ENCODE measurements around the gene SENP2.

SENP2 gene

DNA sequence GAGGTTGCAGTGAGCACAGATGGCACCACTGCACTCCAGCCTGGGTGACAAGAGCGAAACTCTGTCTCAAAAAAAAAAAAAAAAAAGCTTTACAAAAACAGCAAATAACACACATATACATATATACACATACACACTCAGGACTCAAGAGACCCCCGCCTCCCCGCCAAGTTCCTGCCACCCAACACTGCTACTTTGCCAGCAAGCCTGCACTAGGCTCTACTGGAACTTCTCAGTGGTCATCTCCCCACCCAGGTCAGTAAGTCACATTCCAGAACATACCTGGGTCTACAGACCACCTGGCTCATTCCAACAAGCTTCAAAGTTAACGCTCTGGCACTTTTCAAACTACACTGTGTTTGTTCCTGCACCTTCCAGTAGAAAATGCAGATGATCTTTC is 62.3 kb downstream of the SENP2 start:
- TF ChIP-seq, protein P1, sequence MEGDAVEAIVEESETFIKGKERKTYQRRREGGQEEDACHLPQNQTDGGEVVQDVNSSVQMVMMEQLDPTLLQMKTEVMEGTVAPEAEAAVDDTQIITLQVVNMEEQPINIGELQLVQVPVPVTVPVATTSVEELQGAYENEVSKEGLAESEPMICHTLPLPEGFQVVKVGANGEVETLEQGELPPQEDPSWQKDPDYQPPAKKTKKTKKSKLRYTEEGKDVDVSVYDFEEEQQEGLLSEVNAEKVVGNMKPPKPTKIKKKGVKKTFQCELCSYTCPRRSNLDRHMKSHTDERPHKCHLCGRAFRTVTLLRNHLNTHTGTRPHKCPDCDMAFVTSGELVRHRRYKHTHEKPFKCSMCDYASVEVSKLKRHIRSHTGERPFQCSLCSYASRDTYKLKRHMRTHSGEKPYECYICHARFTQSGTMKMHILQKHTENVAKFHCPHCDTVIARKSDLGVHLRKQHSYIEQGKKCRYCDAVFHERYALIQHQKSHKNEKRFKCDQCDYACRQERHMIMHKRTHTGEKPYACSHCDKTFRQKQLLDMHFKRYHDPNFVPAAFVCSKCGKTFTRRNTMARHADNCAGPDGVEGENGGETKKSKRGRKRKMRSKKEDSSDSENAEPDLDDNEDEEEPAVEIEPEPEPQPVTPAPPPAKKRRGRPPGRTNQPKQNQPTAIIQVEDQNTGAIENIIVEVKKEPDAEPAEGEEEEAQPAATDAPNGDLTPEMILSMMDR (conservative IDR thresholded peaks at IDR 0.05): no peak
- H3K27ac ChIP-seq: no peak overlapping the region

DNA sequence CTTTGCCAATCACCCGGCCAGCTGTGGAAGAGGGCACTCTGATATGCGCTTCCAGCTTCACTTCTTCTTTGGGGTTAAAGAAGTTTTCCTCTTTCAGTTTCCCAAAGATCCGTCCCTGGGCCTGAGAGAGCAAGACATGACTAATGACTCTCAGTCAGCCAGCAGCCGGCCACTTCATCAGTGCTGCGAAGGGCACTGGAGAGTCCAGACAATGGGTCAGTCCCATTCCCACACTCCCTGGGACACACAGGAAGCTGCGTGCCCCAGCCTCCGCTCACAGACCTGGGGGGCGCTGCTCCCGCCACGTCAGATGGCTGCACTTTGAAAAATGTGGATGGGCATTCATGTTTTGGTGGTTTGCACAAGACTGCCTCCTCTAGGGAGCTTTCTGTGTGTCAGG is 63.3 kb downstream of the SENP2 start:
- TF ChIP-seq, protein P1 (conservative IDR thresholded peaks at IDR 0.05): no peak
- no peak overlapping the region for H3K27ac ChIP-seq

DNA sequence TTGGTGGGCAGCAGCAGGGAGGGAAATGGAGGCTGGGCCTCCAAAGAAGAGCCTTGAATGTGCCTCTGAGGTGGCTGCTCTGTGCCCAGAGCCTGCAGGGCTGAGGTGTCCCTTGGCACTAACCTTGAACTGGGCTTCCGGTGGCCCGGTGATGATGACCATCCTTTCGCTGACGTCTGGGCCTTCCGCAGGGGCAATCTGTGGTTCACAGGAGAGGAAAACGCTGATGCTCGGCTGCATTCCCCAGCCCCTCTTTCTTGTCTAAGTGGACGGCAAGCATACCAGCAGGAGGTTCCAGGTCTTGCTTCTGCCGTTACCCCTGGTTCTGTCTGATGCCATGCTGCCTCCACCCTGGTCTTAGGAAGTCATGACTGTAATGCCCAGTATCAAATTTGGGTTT is 65.9 kb downstream of the SENP2 start:
- H3K27ac ChIP-seq: no peak overlapping the region
- TF ChIP-seq, protein P1 (conservative IDR thresholded peaks at IDR 0.05): no peak

DNA sequence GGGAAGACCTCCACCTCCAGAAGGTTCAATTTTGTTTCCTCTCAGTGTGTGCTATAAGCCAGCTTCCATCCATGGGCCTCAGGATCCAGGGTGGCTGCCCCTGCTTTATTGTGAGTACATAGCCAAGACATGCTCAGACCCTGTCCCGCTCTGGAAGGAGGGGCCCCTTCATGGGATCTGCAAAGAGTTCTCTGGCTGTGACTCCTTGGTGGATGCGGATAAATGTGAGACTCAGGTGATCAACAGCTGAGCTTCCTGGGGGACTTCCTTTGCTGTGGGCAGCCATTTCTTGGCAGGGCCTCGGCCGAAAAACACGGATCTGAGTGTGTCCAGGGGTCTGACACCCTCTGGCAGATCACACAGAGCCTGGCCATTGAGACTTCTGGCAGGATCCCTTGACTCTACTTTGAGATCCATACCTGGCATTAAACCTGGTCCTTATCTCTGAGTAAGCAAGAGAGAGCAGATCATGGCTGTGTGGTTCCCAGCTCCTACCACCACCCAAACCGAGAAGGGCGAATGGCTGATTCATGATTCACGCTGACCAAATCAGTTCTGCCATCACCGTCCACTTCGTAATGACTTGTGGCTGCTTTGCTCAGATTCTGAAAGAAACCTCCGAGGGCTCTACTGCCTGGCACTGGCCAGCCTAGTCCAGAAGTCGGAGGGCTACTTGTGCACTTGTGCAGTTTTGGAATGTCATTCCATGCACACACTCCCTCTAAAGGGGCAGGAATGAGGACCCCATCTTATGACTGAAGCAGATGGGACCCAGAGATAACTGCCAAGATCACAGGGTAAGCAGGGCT is 68.1 kb downstream of the SENP2 start:
- H3K27ac ChIP-seq: no peak overlapping the region
- TF ChIP-seq, protein P1 (conservative IDR thresholded peaks at IDR 0.05): no peak

DNA sequence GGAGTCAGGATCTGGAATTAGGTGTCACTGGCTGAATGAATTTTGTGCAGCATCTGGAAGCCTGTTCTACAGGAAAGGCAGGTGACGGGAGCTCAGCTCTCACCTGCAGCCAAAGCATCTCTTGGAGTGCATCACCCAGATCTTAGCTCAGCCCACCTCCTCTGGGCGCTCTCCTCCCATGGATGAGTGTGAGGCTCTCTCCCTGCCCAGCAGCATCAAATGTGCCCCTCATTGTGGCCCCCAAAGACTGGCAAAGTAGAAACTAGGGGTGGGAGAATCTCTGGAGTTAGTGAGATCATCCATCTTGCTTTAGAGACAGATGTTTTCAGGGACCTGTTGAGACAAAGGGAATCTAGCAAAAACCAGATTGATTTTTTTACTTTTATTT is 68.7 kb downstream of the SENP2 start:
- TF ChIP-seq, protein P1 (conservative IDR thresholded peaks at IDR 0.05): no peak
- H3K27ac ChIP-seq: no peak overlapping the region

DNA sequence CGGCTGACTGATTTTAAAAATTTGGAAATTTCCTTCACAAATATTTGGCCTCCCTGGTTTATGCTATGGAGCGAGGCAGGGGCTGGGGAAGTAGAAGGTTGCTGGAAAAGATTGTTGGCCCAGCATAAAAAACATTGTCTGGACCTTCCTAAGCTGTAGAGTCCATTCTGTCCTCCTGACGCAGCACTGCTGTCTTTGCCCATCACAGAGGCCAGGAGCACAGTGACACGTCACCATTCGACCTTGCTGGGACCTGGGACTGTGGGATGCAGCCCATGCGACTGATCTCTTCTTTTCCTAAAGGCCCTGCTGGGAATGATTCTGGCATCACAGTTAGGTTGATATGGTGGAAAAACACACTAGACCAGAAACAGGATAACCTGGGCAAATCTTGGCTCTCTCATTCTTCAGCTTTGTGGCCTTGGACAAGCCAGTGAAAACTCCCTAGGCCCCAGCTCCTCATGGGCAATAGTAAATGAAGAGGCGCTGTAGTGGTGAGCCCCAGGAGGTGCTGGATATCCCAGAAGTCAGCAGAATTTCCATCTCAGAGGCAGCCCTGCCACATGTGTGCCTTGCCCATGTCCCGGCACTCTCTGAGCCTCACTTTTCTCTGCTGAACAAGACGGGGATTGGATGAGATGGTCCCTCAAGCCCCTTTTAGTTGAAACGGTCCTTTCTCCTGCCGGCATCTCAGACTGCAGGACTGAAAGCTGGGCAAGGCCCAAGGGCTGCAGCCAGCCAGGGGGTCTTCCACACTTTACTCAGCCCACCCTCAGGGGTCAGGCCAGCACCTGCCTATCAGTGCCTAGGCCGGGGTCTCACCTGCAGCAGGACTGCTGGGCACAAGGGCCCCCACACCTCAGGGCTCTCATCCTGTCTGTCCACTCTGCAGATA is 69.6 kb downstream of the SENP2 start:
- H3K27ac ChIP-seq: no peak overlapping the region
- TF ChIP-seq, protein P1 (conservative IDR thresholded peaks at IDR 0.05): no peak

DNA sequence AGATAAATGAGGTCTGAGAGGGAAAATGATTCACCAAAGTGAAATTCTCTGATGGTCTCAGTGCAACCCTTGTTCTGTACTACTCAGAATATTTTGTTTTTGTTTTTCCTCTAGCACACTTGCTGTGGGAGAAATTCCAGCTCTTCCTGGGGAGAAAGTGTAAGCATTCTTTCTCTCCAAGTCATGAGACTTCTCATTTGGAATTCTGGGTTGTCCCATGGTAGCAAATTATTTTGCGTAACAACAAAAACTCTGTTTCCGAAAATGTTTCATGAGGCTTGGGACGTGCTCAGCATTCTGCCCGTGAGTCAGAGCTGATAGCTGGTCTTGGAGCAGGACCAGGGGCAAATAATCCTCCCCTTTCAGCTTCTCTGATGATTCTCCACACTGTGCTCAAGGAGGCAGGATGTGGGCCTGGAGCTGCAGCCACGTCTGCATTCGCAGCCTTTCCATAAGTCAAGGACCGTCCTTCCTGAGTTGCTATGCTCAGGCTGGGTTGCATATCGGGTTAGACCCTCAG is 70.3 kb downstream of the SENP2 start:
- H3K27ac ChIP-seq: no peak overlapping the region
- TF ChIP-seq, protein P1 (conservative IDR thresholded peaks at IDR 0.05): no peak
